ENCODE measurements around the gene LRRC59.

The LRRC59 gene

DNA sequence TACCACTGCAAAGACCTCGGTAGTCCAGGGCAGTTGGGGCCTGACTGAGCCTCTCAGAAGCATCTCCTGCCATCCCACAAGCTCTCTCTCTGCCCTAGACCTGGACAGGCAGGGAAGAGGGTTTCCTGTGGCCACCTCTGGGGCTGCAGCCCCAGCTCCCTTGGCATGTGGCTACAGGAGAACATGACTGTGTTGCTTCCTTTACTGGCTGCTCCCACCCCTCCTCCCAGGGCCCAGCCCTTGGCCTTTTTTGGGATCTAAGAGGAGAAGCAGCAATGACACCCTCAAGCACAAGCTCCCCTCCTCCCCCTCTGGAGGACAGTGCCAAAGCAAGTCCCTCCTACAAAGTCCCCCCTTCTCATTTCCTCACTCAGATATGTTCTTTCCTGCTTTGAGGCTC, 29.9 kb downstream of the LRRC59 start:
- H3K27me3 ChIP-seq (ENCODE audit: control insufficient read depth, insufficient read depth, low read length) = no peaks in the 10 kb centered on the region
- no peaks in the 10 kb centered on the region for H3K9me3 ChIP-seq (ENCODE audit: control insufficient read depth, insufficient read depth, low read length)
- H3K4me3 ChIP-seq (ENCODE audit: low read depth, low read length) = no peak overlapping the region
- peaks cover 34% of the 10 kb centered on the region for H3K4me1 ChIP-seq (ENCODE audit: control insufficient read depth, insufficient read depth, low read length)
- H3K27ac ChIP-seq (ENCODE audit: low read depth, low read length) = no peak overlapping the region
- H3K9ac ChIP-seq (ENCODE audit: low read depth, low read length) = no peak overlapping the region
- H3K36me3 ChIP-seq (ENCODE audit: control insufficient read depth, insufficient read depth, low read length) = peaks cover 56% of the 10 kb centered on the region

DNA sequence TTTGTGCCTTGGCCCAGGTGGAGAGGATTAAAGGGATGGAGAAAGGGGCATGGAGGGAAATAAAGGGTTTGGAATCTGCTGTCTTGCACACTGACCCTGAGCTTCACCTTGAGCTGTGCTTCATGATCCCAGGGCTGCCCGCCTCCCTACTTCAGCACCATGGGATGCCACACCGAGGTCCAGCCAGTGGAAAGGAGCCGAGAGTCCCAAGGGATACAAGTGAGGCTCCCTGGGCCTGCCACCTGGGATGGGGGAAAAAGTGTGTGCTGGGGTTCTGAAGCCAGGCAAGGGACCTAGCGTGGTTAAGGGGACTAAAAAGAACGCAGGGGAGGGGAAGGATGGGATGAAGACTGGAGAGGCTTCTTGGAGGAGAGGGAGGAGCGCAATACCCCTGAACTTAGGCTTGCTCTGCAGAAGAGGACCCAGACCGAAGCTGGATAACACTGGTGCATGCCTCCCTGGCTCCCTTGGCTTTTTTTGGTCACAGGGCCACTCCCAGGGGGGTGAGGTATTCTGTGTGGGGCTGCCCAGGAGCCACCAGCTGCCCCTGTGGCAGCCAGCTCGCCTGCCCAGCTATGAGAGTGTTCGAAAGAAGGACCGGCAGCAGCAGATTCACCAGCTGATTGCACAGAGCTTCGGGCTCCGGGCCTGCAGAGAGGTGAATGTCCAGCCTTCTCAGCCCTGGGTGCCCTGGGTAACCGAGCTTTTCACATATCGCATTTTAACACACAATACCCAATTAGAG, 31.5 kb downstream of the LRRC59 start:
- H3K4me3 ChIP-seq (ENCODE audit: low read depth, low read length) = no peak overlapping the region
- peaks cover 33% of the 10 kb centered on the region for H3K4me1 ChIP-seq (ENCODE audit: control insufficient read depth, insufficient read depth, low read length)
- H3K36me3 ChIP-seq (ENCODE audit: control insufficient read depth, insufficient read depth, low read length) = peaks cover 56% of the 10 kb centered on the region
- H3K27ac ChIP-seq (ENCODE audit: low read depth, low read length) = peak overlapping the region; percentile 60
- H3K27me3 ChIP-seq (ENCODE audit: control insufficient read depth, insufficient read depth, low read length) = no peaks in the 10 kb centered on the region
- H3K9me3 ChIP-seq (ENCODE audit: control insufficient read depth, insufficient read depth, low read length) = no peaks in the 10 kb centered on the region
- no peak overlapping the region for H3K9ac ChIP-seq (ENCODE audit: low read depth, low read length)

DNA sequence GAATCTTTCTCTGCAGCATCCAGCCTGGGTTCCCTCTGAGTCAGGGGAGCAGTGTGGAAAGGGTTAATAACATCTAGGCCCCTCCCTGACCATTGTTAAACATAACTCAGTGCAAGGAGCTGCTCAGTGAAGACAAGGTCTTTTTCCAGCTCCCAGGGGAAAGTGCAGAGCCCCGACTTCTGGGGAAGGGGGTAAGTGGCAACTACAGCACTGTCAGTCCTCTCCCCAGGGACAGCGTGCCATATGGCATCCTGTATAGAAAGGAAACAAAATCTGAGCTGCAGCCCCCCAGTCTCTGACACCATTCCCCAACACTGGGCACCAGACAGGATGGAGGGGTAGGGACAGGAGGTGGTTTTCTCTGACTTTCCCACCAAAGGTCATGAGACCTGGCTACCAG, 32.2 kb downstream of the LRRC59 start:
- Histone ChIP-seq H3K27ac (ENCODE audit: low read depth, low read length) (peak overlapping the region; percentile 60), H3K4me1 (ENCODE audit: control insufficient read depth, insufficient read depth, low read length) (peaks cover 33% of the 10 kb centered on the region), H3K9me3 (ENCODE audit: control insufficient read depth, insufficient read depth, low read length) (no peaks in the 10 kb centered on the region), H3K4me3 (ENCODE audit: low read depth, low read length) (no peak overlapping the region), H3K9ac (ENCODE audit: low read depth, low read length) (peak overlapping the region; percentile 21; the same call in 1 of the 2 replicates), H3K36me3 (ENCODE audit: control insufficient read depth, insufficient read depth, low read length) (peaks cover 55% of the 10 kb centered on the region), H3K27me3 (ENCODE audit: control insufficient read depth, insufficient read depth, low read length) (no peaks in the 10 kb centered on the region)

DNA sequence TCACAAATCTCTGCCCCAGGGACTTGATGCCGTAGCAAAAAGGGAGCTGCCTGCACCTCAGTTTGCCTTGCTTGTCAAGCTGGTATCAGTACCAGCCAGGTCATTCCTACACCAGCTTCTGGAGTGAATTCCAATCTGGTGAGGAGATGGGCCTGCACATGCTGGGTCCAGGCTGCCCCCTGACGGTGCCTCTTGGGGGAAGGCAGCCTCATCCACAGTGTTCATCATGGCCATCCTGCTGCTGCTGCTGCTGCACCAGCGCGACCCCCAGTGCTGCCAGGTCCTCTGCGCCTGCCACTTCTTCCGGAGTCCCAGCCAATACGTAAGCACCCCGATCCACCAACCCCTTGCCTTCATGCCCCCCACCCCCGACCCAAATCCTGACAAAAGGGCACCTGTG, 32.6 kb downstream of the LRRC59 start:
- no peak overlapping the region for H3K4me3 ChIP-seq (ENCODE audit: low read depth, low read length)
- H3K27ac ChIP-seq (ENCODE audit: low read depth, low read length) = peak overlapping the region; percentile 60
- no peaks in the 10 kb centered on the region for H3K9me3 ChIP-seq (ENCODE audit: control insufficient read depth, insufficient read depth, low read length)
- H3K27me3 ChIP-seq (ENCODE audit: control insufficient read depth, insufficient read depth, low read length) = no peaks in the 10 kb centered on the region
- H3K9ac ChIP-seq (ENCODE audit: low read depth, low read length) = peak overlapping the region; percentile 23; the same call in 1 of the 2 replicates
- peaks cover 33% of the 10 kb centered on the region for H3K4me1 ChIP-seq (ENCODE audit: control insufficient read depth, insufficient read depth, low read length)
- peaks cover 55% of the 10 kb centered on the region for H3K36me3 ChIP-seq (ENCODE audit: control insufficient read depth, insufficient read depth, low read length)

DNA sequence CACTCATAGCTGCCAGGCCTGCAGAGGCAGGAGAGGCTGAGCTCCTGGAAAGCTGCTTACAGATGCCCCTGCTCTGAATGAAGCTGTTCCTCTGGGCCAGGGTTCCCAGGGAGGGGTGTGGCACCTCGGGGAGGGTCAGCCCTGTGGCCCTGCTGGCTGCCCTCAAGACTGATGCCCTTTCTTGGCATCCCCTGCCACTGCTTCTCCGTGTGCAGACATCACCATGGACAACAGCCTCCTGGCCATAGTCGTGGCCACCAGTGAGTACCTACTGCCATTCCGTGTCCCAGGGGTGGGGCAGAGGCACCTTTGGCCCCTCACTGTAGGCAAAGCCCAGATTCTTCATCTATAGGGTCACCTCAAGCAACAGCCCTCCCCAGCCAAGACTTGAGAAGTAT, 33.3 kb downstream of the LRRC59 start:
- Histone ChIP-seq H3K9me3 (ENCODE audit: control insufficient read depth, insufficient read depth, low read length) (no peaks in the 10 kb centered on the region), H3K9ac (ENCODE audit: low read depth, low read length) (no peak overlapping the region), H3K4me3 (ENCODE audit: low read depth, low read length) (no peak overlapping the region), H3K27me3 (ENCODE audit: control insufficient read depth, insufficient read depth, low read length) (no peaks in the 10 kb centered on the region), H3K4me1 (ENCODE audit: control insufficient read depth, insufficient read depth, low read length) (peaks cover 33% of the 10 kb centered on the region), H3K27ac (ENCODE audit: low read depth, low read length) (peak overlapping the region; percentile 60), H3K36me3 (ENCODE audit: control insufficient read depth, insufficient read depth, low read length) (peaks cover 55% of the 10 kb centered on the region)

DNA sequence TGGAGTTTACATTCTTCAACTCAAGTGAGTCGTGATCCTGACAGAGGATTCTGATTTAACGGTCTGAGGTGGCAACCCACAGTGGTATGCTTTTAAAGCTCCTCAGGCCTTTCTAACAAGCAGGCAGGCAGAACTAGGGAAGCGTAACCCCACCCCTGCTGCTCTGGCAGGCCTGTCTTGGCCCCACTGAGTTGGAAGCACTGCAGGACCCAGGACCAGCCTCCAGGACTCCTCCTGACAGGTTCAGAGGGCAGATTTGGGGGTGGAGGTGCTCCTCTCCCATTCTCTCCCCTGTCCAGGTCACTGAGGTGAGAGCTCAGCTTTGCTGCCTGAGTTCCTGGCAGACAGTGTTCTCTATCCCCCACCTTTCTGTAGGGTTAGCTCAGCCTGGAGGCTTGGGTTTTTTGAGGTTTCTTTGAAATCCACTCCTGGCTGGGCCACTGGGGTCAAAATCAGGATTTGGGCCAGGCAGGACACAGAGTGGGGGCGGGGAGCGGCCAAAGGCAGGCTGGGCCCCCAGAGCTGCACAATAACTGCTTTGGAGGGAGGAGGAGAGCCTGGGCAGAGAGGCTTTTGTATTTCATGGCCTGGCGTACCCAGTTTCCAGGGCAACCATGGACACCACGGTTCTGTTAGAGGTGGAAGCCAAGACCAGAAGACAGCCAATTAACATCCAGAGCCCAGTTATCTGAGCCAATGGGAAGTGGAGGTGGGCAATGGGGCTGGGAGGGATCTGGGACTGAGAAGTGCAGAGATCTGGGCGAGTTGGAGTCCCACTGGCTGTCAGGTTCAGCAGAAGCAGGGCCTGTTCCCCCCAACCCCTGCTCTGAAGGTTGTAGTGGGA, 33.9 kb downstream of the LRRC59 start:
- no peaks in the 10 kb centered on the region for H3K27me3 ChIP-seq (ENCODE audit: control insufficient read depth, insufficient read depth, low read length)
- peaks cover 55% of the 10 kb centered on the region for H3K36me3 ChIP-seq (ENCODE audit: control insufficient read depth, insufficient read depth, low read length)
- H3K27ac ChIP-seq (ENCODE audit: low read depth, low read length) = peak overlapping the region; percentile 77
- no peak overlapping the region for H3K9ac ChIP-seq (ENCODE audit: low read depth, low read length)
- H3K9me3 ChIP-seq (ENCODE audit: control insufficient read depth, insufficient read depth, low read length) = no peaks in the 10 kb centered on the region
- H3K4me1 ChIP-seq (ENCODE audit: control insufficient read depth, insufficient read depth, low read length) = peaks cover 33% of the 10 kb centered on the region
- H3K4me3 ChIP-seq (ENCODE audit: low read depth, low read length) = 0 out of 2 replicates have a peak overlapping the region, but pooled peaks have one; percentile 5

DNA sequence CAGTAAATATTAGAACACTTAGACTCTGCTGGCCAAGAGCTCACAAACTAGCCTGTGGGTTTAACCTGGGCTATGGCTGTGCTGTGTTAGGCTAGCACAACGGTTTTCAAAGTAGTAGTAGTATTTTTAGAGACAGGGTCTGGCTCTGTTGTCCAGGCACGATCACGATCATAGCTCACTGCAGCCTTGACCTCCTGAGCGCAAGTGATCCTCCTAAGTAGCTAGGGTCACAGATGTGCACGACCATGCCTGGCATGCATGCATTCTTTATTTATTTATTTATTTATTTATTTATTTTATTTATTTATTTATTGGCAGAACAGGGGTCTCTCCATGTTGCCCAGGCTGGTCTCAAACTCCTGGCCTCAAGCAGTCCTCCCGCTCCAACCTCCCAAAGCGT, 34.7 kb downstream of the LRRC59 start:
- H3K36me3 ChIP-seq (ENCODE audit: control insufficient read depth, insufficient read depth, low read length) = peaks cover 55% of the 10 kb centered on the region
- H3K27ac ChIP-seq (ENCODE audit: low read depth, low read length) = no peak overlapping the region

DNA sequence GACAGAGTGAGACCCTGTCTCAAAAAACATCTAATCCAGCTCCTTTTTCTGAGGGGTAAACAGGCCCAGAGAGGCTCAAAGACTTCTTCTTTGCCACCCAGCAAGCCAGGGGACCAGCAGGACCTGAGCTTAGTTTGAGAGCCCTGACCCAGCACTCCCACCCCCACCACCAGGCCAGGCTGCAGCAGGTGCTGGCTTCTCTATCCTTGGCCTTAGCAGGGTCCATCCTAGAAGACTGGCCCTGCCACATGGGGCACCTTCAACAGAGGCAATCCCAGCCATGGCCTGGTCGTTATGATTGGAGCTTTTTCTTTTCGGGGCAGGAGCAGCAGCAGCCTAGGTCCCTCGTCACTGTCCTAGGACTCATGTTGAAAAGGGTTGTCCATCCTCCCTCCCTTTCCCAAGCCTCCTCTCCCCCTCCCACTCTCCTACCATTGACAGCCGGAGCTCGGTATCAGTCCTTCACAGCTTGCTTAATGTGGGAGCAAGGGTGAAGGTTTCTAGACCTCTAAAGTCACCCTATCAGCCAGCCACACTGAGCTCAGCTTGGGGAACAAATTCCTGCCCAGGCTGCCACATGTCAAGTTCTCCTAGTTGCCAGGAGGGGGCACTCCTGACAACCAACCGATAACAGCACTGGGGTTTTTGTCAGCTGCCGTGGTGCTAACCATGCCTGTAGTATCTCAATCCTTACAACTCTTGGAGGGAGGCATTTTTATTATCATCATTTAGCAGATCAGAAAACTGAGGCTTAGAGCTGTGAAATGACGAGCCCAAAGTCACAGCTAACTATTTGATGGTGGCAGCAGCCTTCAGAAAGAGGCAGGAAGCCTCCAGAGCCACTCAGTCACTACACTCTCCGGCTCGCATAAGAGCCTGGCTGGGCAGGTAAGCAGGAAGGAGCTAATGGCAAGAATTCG, 35.5 kb downstream of the LRRC59 start:
- no peak overlapping the region for H3K9ac ChIP-seq (ENCODE audit: low read depth, low read length)
- H3K27me3 ChIP-seq (ENCODE audit: control insufficient read depth, insufficient read depth, low read length) = no peaks in the 10 kb centered on the region
- H3K4me3 ChIP-seq (ENCODE audit: low read depth, low read length) = no peak overlapping the region
- peaks cover 33% of the 10 kb centered on the region for H3K4me1 ChIP-seq (ENCODE audit: control insufficient read depth, insufficient read depth, low read length)
- peak overlapping the region; percentile 40 for H3K27ac ChIP-seq (ENCODE audit: low read depth, low read length)
- no peaks in the 10 kb centered on the region for H3K9me3 ChIP-seq (ENCODE audit: control insufficient read depth, insufficient read depth, low read length)
- H3K36me3 ChIP-seq (ENCODE audit: control insufficient read depth, insufficient read depth, low read length) = peaks cover 52% of the 10 kb centered on the region

More for the DNA sequence above, 34.7 kb downstream of the LRRC59 start:
- Histone ChIP-seq H3K4me3 (ENCODE audit: low read depth, low read length) (no peak overlapping the region), H3K9ac (ENCODE audit: low read depth, low read length) (no peak overlapping the region), H3K27me3 (ENCODE audit: control insufficient read depth, insufficient read depth, low read length) (no peaks in the 10 kb centered on the region), H3K4me1 (ENCODE audit: control insufficient read depth, insufficient read depth, low read length) (peaks cover 33% of the 10 kb centered on the region), H3K9me3 (ENCODE audit: control insufficient read depth, insufficient read depth, low read length) (no peaks in the 10 kb centered on the region)

DNA sequence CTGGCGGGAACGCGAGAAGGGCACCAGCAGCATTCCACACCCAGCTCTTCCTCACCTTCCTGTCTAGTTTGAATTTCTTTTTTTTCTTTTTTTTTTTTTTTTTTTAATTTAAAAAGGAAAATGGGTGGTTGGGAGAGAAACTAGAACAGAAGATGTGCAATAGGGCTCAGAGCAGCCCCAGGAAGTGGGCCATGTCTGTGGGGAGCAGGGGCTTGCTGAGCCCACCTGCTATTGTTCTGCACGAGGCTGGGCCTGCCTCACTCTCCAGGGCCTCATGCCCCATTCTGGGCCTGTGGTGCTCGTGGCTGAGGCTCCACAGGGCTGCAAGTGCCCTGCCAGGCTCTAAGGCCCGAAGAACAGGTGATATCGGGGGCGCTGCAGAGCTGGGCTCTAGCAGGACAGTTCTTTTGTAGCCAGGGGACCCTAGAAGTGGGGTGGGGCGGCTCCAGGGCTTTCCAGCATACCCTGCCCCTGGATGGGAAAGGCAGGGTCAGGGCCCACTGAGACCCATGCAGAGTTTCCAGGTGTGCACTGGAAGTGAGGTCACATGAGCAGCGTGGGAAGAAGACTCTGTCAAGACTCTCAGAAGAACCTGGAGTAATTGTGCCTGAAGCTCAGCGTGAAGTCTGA, 36.7 kb downstream of the LRRC59 start:
- H3K4me3 ChIP-seq (ENCODE audit: low read depth, low read length) = no peak overlapping the region
- H3K27me3 ChIP-seq (ENCODE audit: control insufficient read depth, insufficient read depth, low read length) = no peaks in the 10 kb centered on the region
- peaks cover 52% of the 10 kb centered on the region for H3K36me3 ChIP-seq (ENCODE audit: control insufficient read depth, insufficient read depth, low read length)
- no peaks in the 10 kb centered on the region for H3K9me3 ChIP-seq (ENCODE audit: control insufficient read depth, insufficient read depth, low read length)
- no peak overlapping the region for H3K27ac ChIP-seq (ENCODE audit: low read depth, low read length)
- H3K9ac ChIP-seq (ENCODE audit: low read depth, low read length) = no peak overlapping the region
- H3K4me1 ChIP-seq (ENCODE audit: control insufficient read depth, insufficient read depth, low read length) = peaks cover 30% of the 10 kb centered on the region

DNA sequence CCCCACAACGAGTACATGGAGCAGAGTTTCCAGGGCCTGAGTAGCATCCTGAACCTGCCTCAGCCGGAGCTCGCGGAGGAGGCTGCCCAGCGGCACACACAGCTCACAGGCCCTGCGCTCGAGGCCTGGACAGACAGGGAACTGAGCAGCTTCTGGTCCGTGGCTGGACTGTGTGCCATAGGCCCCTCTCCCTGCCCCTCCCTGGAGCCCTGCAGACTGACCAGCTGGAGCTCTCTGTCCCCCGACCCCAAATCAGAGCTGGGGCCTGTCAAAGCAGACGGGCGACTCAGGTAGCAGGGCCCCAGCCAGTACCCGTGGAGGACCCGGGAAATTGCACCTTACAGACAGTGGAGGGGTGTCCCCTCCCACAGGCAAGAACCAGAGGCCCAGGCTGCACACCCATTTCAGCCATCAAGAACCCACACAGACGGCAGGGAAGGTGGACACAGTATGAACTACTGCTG, 37.3 kb downstream of the LRRC59 start:
- H3K27ac ChIP-seq (ENCODE audit: low read depth, low read length) = no peak overlapping the region
- no peaks in the 10 kb centered on the region for H3K9me3 ChIP-seq (ENCODE audit: control insufficient read depth, insufficient read depth, low read length)
- no peak overlapping the region for H3K4me3 ChIP-seq (ENCODE audit: low read depth, low read length)
- H3K4me1 ChIP-seq (ENCODE audit: control insufficient read depth, insufficient read depth, low read length) = peaks cover 25% of the 10 kb centered on the region
- no peak overlapping the region for H3K9ac ChIP-seq (ENCODE audit: low read depth, low read length)
- H3K27me3 ChIP-seq (ENCODE audit: control insufficient read depth, insufficient read depth, low read length) = no peaks in the 10 kb centered on the region
- peaks cover 58% of the 10 kb centered on the region for H3K36me3 ChIP-seq (ENCODE audit: control insufficient read depth, insufficient read depth, low read length)

All from HUES48 (cell line).